DND-41 (cell line): ENCODE data around the gene MORN5.

Experiments
- ATAC-seq: fragments of 200-7000 bp; cut with Tn5 transposase; 3 replicates; pipeline ENCODE4 v1.9.1; 2021; ENCODE audit warnings: low read depth; ENCODE audit not compliant: insufficient read depth
- DNase-seq: peaks from one replicate; pipeline ENCODE4 v3.0.0-alpha.2; 2020
- H2AFZ ChIP-seq: 2 replicates; pipeline ENCODE4 v1.6.0; 2012; ENCODE audit warnings: low read depth, low read length
- H3K27ac ChIP-seq: 2 replicates; pipeline ENCODE4 v1.5.1; 2012; ENCODE audit warnings: low read length, inconsistent platforms
- H3K27me3 ChIP-seq: fragments of 200-600 bp; sonication (generic); 2 replicates; pipeline ENCODE4 v1.6.0; 2012; ENCODE audit warnings: low read length, mild to moderate bottlenecking, inconsistent platforms; ENCODE audit not compliant: insufficient read depth, poor library complexity
- H3K36me3 ChIP-seq: 2 replicates; pipeline ENCODE4 v1.5.1; 2012; ENCODE audit warnings: low read length, inconsistent platforms; ENCODE audit not compliant: insufficient read depth
- H3K4me1 ChIP-seq: 2 replicates; pipeline ENCODE4 v1.5.1; 2012; ENCODE audit warnings: mild to moderate bottlenecking, low read length; ENCODE audit not compliant: insufficient read depth
- H3K4me2 ChIP-seq: 2 replicates; pipeline ENCODE4 v1.6.0; 2012; ENCODE audit warnings: mild to moderate bottlenecking, moderate library complexity, low read length, inconsistent platforms; ENCODE audit not compliant: insufficient read depth
- H3K4me3 ChIP-seq, 2 experiments: fragments of 200-600 bp in 1 of 2; shearing (Covaris generic) in 1 of 2; 2 replicates each; pipeline ENCODE4 v1.5.1; 2012 to 2016; ENCODE audit warnings: inconsistent platforms in 2 of 2, low read length in 2 of 2, mild to moderate bottlenecking in 2 of 2, low read depth in 1 of 2, moderate library complexity in 1 of 2
- H3K79me2 ChIP-seq: 2 replicates; pipeline ENCODE4 v1.6.0; 2012; ENCODE audit warnings: low read length, inconsistent platforms; ENCODE audit not compliant: insufficient read depth
- H3K9ac ChIP-seq: 2 replicates; pipeline ENCODE4 v1.6.0; 2012; ENCODE audit warnings: low read depth, mild to moderate bottlenecking, inconsistent platforms, low read length, moderate library complexity
- H3K9me3 ChIP-seq: 2 replicates; pipeline ENCODE4 v1.5.1; 2012; ENCODE audit warnings: low read length, moderate library complexity, mild to moderate bottlenecking, inconsistent platforms; ENCODE audit not compliant: insufficient read depth, severe bottlenecking
- H4K20me1 ChIP-seq: 2 replicates; pipeline ENCODE4 v1.6.0; 2012; ENCODE audit warnings: low read length; ENCODE audit not compliant: insufficient read depth
- CTCF ChIP-seq: IDR thresholded peaks from 2 replicates; pipeline ENCODE4 v1.5.1; 2012; ENCODE audit warnings: borderline replicate concordance, low read length, moderate library complexity, mild to moderate bottlenecking; ENCODE audit not compliant: poor library complexity, severe bottlenecking; ENCODE audit errors: extremely low read depth
- EZH2 ChIP-seq: IDR thresholded peaks from 3 replicates; pipeline ENCODE4 v1.6.1; 2012; ENCODE audit warnings: borderline replicate concordance, low read depth, mild to moderate bottlenecking, moderate library complexity, low read length, inconsistent platforms; ENCODE audit not compliant: severe bottlenecking

The MORN5 gene

GRCh38 chr9:122214507-122214906, 54.8 kb downstream of the MORN5 start:
- Histone ChIP-seq H3K9me3 (no peaks in the 10 kb centered on the region), H3K27ac (no peak overlapping the region), H3K36me3 (no peaks in the 10 kb centered on the region), H3K4me1 (no peaks in the 10 kb centered on the region), H3K9ac (no peak overlapping the region), H3K79me2 (no peaks in the 10 kb centered on the region), H3K4me2 (no peak overlapping the region), H4K20me1 (no peaks in the 10 kb centered on the region), H3K27me3 (peaks cover 2% of the 10 kb centered on the region), H2AFZ (no peak overlapping the region), H3K4me3 (no peak overlapping the region)
- ATAC-seq = no peak
- TF ChIP-seq CTCF (no peak), EZH2 (no peak)
- no peak for DNase-seq

- Histone ChIP-seq H3K9me3 (no peaks in the 10 kb centered on the region), H3K79me2 (no peaks in the 10 kb centered on the region), H3K4me3 (no peak overlapping the region), H2AFZ (no peak overlapping the region), H3K4me1 (no peaks in the 10 kb centered on the region), H3K9ac (no peak overlapping the region), H3K4me2 (no peak overlapping the region), H4K20me1 (no peaks in the 10 kb centered on the region), H3K36me3 (no peaks in the 10 kb centered on the region), H3K27ac (no peak overlapping the region), H3K27me3 (no peaks in the 10 kb centered on the region)
- ATAC-seq (no peak), DNase-seq (no peak)
- no peak for TF ChIP-seq CTCF
- no peak for TF ChIP-seq EZH2
Measured at GRCh38 chr9:122215663-122216062, 56.0 kb downstream of the MORN5 start.

- TF ChIP-seq EZH2 = no peak
- TF ChIP-seq CTCF = no peak
- no peaks in the 10 kb centered on the region for H3K79me2 ChIP-seq
- H3K4me2 ChIP-seq = no peak overlapping the region
- H3K27me3 ChIP-seq = no peaks in the 10 kb centered on the region
- H4K20me1 ChIP-seq = no peaks in the 10 kb centered on the region
- no peak for ATAC-seq
- DNase-seq = no peak
- no peaks in the 10 kb centered on the region for H3K4me1 ChIP-seq
- no peaks in the 10 kb centered on the region for H3K9me3 ChIP-seq
- no peak overlapping the region for H2AFZ ChIP-seq
- H3K4me3 ChIP-seq = no peak overlapping the region
- no peak overlapping the region for H3K27ac ChIP-seq
- no peak overlapping the region for H3K9ac ChIP-seq
- no peaks in the 10 kb centered on the region for H3K36me3 ChIP-seq
Measured at GRCh38 chr9:122216138-122216797, 56.6 kb downstream of the MORN5 start.
